Spleen (tissue), 11 donors: ENCODE results near the gene KIF26B. TPM values are rescaled to one million over a fixed set of nuclear protein-coding genes. Genes with fewer than 3 reads are reported as not detected.

Source experiments
- DNase-seq: peaks from one replicate; pipeline ENCODE4 v3.0.0-alpha.2; 2020
- H3K27ac ChIP-seq, 8 donors: fragments of 200-600 bp; sonication (generic) in 7 of 8; 1 replicate in 4 of 8; 2 replicates in 4 of 8; pipeline versions ENCODE4 v1.5.0 to v1.8.0; 2016 to 2021; ENCODE audit warnings: inconsistent platforms in 4 of 8, mild to moderate bottlenecking in 4 of 8, moderate library complexity in 1 of 8
- H3K27me3 ChIP-seq, 7 donors: fragments of 200-600 bp; sonication (generic) in 6 of 7; replicated peaks in 1 of 7; 1 replicate in 4 of 7; 2 replicates in 3 of 7; pipeline versions ENCODE4 v1.5.0 to v1.8.0; 2016 to 2021; ENCODE audit warnings: inconsistent platforms in 3 of 7, mild to moderate bottlenecking in 1 of 7
- H3K36me3 ChIP-seq, 6 donors: fragments of 200-600 bp; sonication (generic) in 5 of 6; 1 replicate in 4 of 6; 2 replicates in 2 of 6; pipeline versions ENCODE4 v1.5.0 to v1.8.0; 2016 to 2021; ENCODE audit warnings: inconsistent platforms in 2 of 6
- H3K4me1 ChIP-seq, 6 donors: fragments of 200-600 bp; sonication (generic) in 5 of 6; 1 replicate in 3 of 6; 2 replicates in 3 of 6; pipeline versions ENCODE4 v1.5.0 to v1.8.0; 2016 to 2021; ENCODE audit warnings: inconsistent platforms in 3 of 6
- H3K4me3 ChIP-seq, 8 donors: fragments of 200-600 bp; sonication (generic) in 7 of 8; 1 replicate in 4 of 8; 2 replicates in 4 of 8; pipeline versions ENCODE4 v1.5.0 to v1.8.0; 2016 to 2021; ENCODE audit warnings: inconsistent platforms in 4 of 8, mild to moderate bottlenecking in 4 of 8, moderate library complexity in 2 of 8
- H3K9me3 ChIP-seq, 8 donors: fragments of 200-600 bp; sonication (generic) in 7 of 8; 1 replicate in 4 of 8; 2 replicates in 4 of 8; pipeline versions ENCODE4 v1.5.0 to v1.8.0; 2016 to 2021; ENCODE audit warnings: inconsistent platforms in 4 of 8
- CTCF ChIP-seq, 11 experiments: fragments of 200-600 bp in 7 of 11; fragments of 450-650 bp in 4 of 11; sonication (generic) in 4 of 11; IDR thresholded peaks in 8 of 11; conservative IDR thresholded peaks in 3 of 11; 1 replicate in 7 of 11; 2 replicates in 4 of 11; pipeline versions ENCODE4 v1.4.0 to v1.8.0; 2016 to 2021; ENCODE audit warnings: antibody characterized with exemption in 11 of 11, inconsistent platforms in 4 of 11, mild to moderate bottlenecking in 1 of 11
- POLR2A ChIP-seq, 3 donors: fragments of 450-650 bp; IDR thresholded peaks; one replicate each; pipeline ENCODE4 v1.5.1; 2017; ENCODE audit warnings: antibody characterized with exemption in 3 of 3, mild to moderate bottlenecking in 1 of 3
- POLR2AphosphoS5 ChIP-seq, 3 donors: sonication (generic); formaldehyde crosslinking; IDR thresholded peaks; one replicate each; pipeline ENCODE4 v1.5.1; 2017; ENCODE audit warnings: antibody characterized with exemption in 3 of 3
- WGBS, 5 donors: extraction: QIAGEN DNeasy Blood & Tissue Kit in 3 of 5; methylation state at CpG; one replicate each; pipeline versions ENCODE4 v1.1.5 to v1.1.7; 2013 to 2018; 5-methylcytosine and 5-hydroxymethylcytosine counted together
- intact Hi-C: fragments of 100-400 bp; cut with DNase I; formaldehyde crosslinking; loops from one replicate; pipeline ENCODE4 v1.15.0; 2023; ENCODE audit warnings: low total_unique reads
- polyA plus RNA-seq, 3 donors: library from polyadenylated mRNA; stranded (reverse); fragments of 200-250 nt; gene quantifications; one replicate each; pipeline ENCODE4 v1.2.1, GENCODE V29; 2013
- total RNA-seq, 7 donors: library from RNA; depleted of rRNA in 3 of 7; stranded (reverse); fragments of >200 nt in 3 of 7; fragmentation: NEBNext Ultra II Directional in 4 of 7; extraction: Animal tissue kit (Norgen Biotek cat#: 25700) in 4 of 7; gene quantifications; one replicate each; pipeline versions ENCODE4 v1.1.0 to v1.2.1, GENCODE V29; 2016 to 2021
- donor health status: healthy with polysubstance abuse.
- donor health status: DM: no; HTN: no; CAD: no; lungs with moderate emphysema.
- donor health status: DM: no; HTN: no; CAD: no.
- donor health status: Bipolar disorder and iron deficiency.
- donor health status: healthy.
- donor health status: DM: no; HTN: no; CAD: no.
- donor health status: DM: yes; HTN: yes; CAD: no.

The KIF26B gene
- total and polyA plus RNA-seq, 10 donors, result 0.07 to 4.5 (median 0.60) TPM; not detected in 1

- intact Hi-C loops, result no loop called here
- Histone ChIP-seq H3K4me1 (no peaks in the 10 kb centered on the region), H3K4me3 (no peak overlapping the region), H3K27me3 (peaks cover 0 to 56% (median 0%) of the 10 kb centered on the region in 7 donors), H3K36me3 (no peaks in the 10 kb centered on the region), H3K27ac (no peak overlapping the region), H3K9me3 (peaks cover 0 to 18% (median 11%) of the 10 kb centered on the region in 8 donors)
- 71 to 83% (median 74%) methylated on average over 6 of the region's 6 CpGs for WGBS, 5 donors
- TF ChIP-seq POLR2AphosphoS5 (IDR thresholded peaks at IDR 0.05) (no peak), CTCF (IDR thresholded peaks at IDR 0.05 in 8 of 11, conservative IDR thresholded peaks at IDR 0.05 in 3 of 11) (no peak), POLR2A (IDR thresholded peaks at IDR 0.05) (no peak)
- no peak for DNase-seq
Measured at GRCh38 chr1:245256528-245256927, 101.7 kb downstream of the KIF26B start.

GRCh38 chr1:245258271-245258920 is 103.6 kb downstream of the KIF26B start:
- Histone ChIP-seq H3K4me1 (no peaks in the 10 kb centered on the region), H3K27ac (no peak overlapping the region), H3K36me3 (no peaks in the 10 kb centered on the region), H3K9me3 (no peaks in the 10 kb centered on the region), H3K27me3 (peaks cover 0 to 69% (median 0%) of the 10 kb centered on the region in 7 donors), H3K4me3 (no peak overlapping the region)
- no peak for DNase-seq
- 58 to 80% (median 72%) methylated on average over 12 of the region's 12 CpGs for WGBS, 5 donors
- TF ChIP-seq POLR2A (IDR thresholded peaks at IDR 0.05), result no peak
- TF ChIP-seq POLR2AphosphoS5 (IDR thresholded peaks at IDR 0.05), result no peak
- no peak for TF ChIP-seq CTCF (IDR thresholded peaks at IDR 0.05 in 8 of 11, conservative IDR thresholded peaks at IDR 0.05 in 3 of 11)
- intact Hi-C loops, result no loop called here

GRCh38 chr1:245260110-245260882 is 105.5 kb downstream of the KIF26B start:
- Histone ChIP-seq H3K27me3 (peaks cover 0 to 68% (median 0%) of the 10 kb centered on the region in 7 donors), H3K36me3 (no peaks in the 10 kb centered on the region), H3K9me3 (no peaks in the 10 kb centered on the region), H3K27ac (no peak overlapping the region), H3K4me3 (no peak overlapping the region), H3K4me1 (no peaks in the 10 kb centered on the region)
- 16 to 30% (median 25%) methylated on average over 6 of the region's 6 CpGs for WGBS, 5 donors
- no peak for TF ChIP-seq POLR2AphosphoS5 (IDR thresholded peaks at IDR 0.05)
- TF ChIP-seq CTCF (IDR thresholded peaks at IDR 0.05 in 8 of 11, conservative IDR thresholded peaks at IDR 0.05 in 3 of 11), result no peak
- no peak for TF ChIP-seq POLR2A (IDR thresholded peaks at IDR 0.05)
- intact Hi-C loops, result no loop called here
- no peak for DNase-seq

GRCh38 chr1:245260883-245261282 is 106.1 kb downstream of the KIF26B start:
- peaks cover 0 to 68% (median 0%) of the 10 kb centered on the region in 7 donors for H3K27me3 ChIP-seq

More at GRCh38 chr1:245260883-245261282, 106.1 kb downstream of the KIF26B start:
- Histone ChIP-seq H3K4me3 (no peak overlapping the region), H3K9me3 (no peaks in the 10 kb centered on the region), H3K27ac (no peak overlapping the region), H3K4me1 (no peaks in the 10 kb centered on the region), H3K36me3 (no peaks in the 10 kb centered on the region)
- 80 to 89% (median 80%) methylated on average over 5 of the region's 5 CpGs for WGBS, 5 donors
- DNase-seq, result no peak
- TF ChIP-seq POLR2AphosphoS5 (IDR thresholded peaks at IDR 0.05) (no peak), CTCF (IDR thresholded peaks at IDR 0.05 in 8 of 11, conservative IDR thresholded peaks at IDR 0.05 in 3 of 11) (no peak)
- intact Hi-C loops, result no loop called here
